ENCODE results near the gene ZDHHC12. TPM values are rescaled to one million over a fixed set of nuclear protein-coding genes. Genes with fewer than 3 reads are reported as not detected.

ZDHHC12 gene
- total and polyA plus RNA-seq, 2 of the 13 experiments (the other 11 are each of a cell fraction or from before 2014, with no cell fraction given) = 25.4 to 28.0 TPM

- DNase-seq (ENCODE audit: low spot score) (no peak), ATAC-seq (no peak), FAIRE-seq (no peak)
- H3K27ac ChIP-seq (ENCODE audit: extremely low read length, insufficient read depth, low read length) = no peak overlapping the region
- peaks cover 10% of the 10 kb centered on the region for H3K4me1 ChIP-seq (ENCODE audit: insufficient read depth, low read length)
- in situ Hi-C loops (cut with HindIII; ENCODE audit: extremely low pct_ligation_motif_present, low pct_unique_long_range_greater_than_20kb) (no loop called here), intact Hi-C loops (cut with micrococcal nuclease; ENCODE audit: unreplicated experiment) (no loop called here)
- H3K9me3 ChIP-seq (ENCODE audit: low read length) = no peaks in the 10 kb centered on the region
- H3K27me3 ChIP-seq (ENCODE audit: control insufficient read depth in 1 of 2, insufficient read depth in 2 of 2, low read length in 2 of 2) = no peaks in the 10 kb centered on the region
- no TSS peak for BruUV-seq (replicated peaks)
- 99% methylated on average over 7 of the region's 7 CpGs for WGBS (ENCODE audit: low lambda C conversion rate)
- no peak overlapping the region for H3K9ac ChIP-seq (ENCODE audit: insufficient read depth, low read depth, low read length)
- H3K36me3 ChIP-seq (replicated peaks in 1 of 2; ENCODE audit: control insufficient read depth in 1 of 2, insufficient read depth in 2 of 2, low read length in 2 of 2) = peaks cover 7 to 19% of the 10 kb centered on the region in 2 experiments; a peak in 3 of 5 replicates
- ChIA-PET POLR2A (no interaction called here), CTCF (ENCODE audit: low intra/inter-chr PET ratio, low total read pairs) (no interaction called here)
- no peak for TF ChIP-seq ZNF496 (CRISPR knock-in tag; IDR thresholded peaks at IDR 0.05; ENCODE audit: insufficient replicate concordance)
- TF ChIP-seq, protein P1, sequence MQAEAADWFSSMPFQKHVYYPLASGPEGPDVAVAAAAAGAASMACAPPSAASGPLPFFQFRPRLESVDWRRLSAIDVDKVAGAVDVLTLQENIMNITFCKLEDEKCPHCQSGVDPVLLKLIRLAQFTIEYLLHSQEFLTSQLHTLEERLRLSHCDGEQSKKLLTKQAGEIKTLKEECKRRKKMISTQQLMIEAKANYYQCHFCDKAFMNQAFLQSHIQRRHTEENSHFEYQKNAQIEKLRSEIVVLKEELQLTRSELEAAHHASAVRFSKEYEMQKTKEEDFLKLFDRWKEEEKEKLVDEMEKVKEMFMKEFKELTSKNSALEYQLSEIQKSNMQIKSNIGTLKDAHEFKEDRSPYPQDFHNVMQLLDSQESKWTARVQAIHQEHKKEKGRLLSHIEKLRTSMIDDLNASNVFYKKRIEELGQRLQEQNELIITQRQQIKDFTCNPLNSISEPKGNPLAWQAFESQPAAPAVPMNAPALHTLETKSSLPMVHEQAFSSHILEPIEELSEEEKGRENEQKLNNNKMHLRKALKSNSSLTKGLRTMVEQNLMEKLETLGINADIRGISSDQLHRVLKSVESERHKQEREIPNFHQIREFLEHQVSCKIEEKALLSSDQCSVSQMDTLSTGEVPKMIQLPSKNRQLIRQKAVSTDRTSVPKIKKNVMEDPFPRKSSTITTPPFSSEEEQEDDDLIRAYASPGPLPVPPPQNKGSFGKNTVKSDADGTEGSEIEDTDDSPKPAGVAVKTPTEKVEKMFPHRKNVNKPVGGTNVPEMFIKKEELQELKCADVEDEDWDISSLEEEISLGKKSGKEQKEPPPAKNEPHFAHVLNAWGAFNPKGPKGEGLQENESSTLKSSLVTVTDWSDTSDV (CRISPR knock-in tag; IDR thresholded peaks at IDR 0.05) = no peak
- H3K4me3 ChIP-seq (replicated peaks in 1 of 3; ENCODE audit: insufficient read depth in 1 of 3, low read depth in 2 of 3, low read length in 3 of 3) = no peak overlapping the region
- H3K4me2 ChIP-seq (ENCODE audit: low read depth, low read length) = no peak overlapping the region
- H2AFZ ChIP-seq (ENCODE audit: low read length) = no peak overlapping the region
- no peaks in the 10 kb centered on the region for H4K20me1 ChIP-seq (ENCODE audit: insufficient read depth, low read length)
- no peaks in the 10 kb centered on the region for H3K79me2 ChIP-seq (ENCODE audit: insufficient read depth, low read length)
Observed at GRCh38 chr9:128716581-128717254, 7.2 kb downstream of the ZDHHC12 start.

- Histone ChIP-seq H3K27me3 (ENCODE audit: control insufficient read depth in 1 of 2, insufficient read depth in 2 of 2, low read length in 2 of 2) (no peaks in the 10 kb centered on the region), H4K20me1 (ENCODE audit: insufficient read depth, low read length) (no peaks in the 10 kb centered on the region), H3K4me3 (replicated peaks in 1 of 3; ENCODE audit: insufficient read depth in 1 of 3, low read depth in 2 of 3, low read length in 3 of 3) (no peak overlapping the region), H2AFZ (ENCODE audit: low read length) (no peak overlapping the region), H3K36me3 (replicated peaks in 1 of 2; ENCODE audit: control insufficient read depth in 1 of 2, insufficient read depth in 2 of 2, low read length in 2 of 2) (peaks cover 7 to 19% of the 10 kb centered on the region in 2 experiments; a peak in 3 of 5 replicates), H3K4me1 (ENCODE audit: insufficient read depth, low read length) (peaks cover 10% of the 10 kb centered on the region), H3K27ac (ENCODE audit: extremely low read length, insufficient read depth, low read length) (no peak overlapping the region), H3K9me3 (ENCODE audit: low read length) (no peaks in the 10 kb centered on the region), H3K9ac (ENCODE audit: insufficient read depth, low read depth, low read length) (no peak overlapping the region), H3K4me2 (ENCODE audit: low read depth, low read length) (no peak overlapping the region), H3K79me2 (ENCODE audit: insufficient read depth, low read length) (no peaks in the 10 kb centered on the region)
- in situ Hi-C loops (cut with HindIII; ENCODE audit: extremely low pct_ligation_motif_present, low pct_unique_long_range_greater_than_20kb) (no loop called here), intact Hi-C loops (cut with micrococcal nuclease; ENCODE audit: unreplicated experiment) (no loop called here)
- FAIRE-seq (no peak), DNase-seq (ENCODE audit: low spot score) (no peak), ATAC-seq (no peak)
- WGBS (ENCODE audit: low lambda C conversion rate) = 100% methylated on average over 6 of the region's 6 CpGs
- CTCF ChIA-PET (ENCODE audit: low intra/inter-chr PET ratio, low total read pairs) = no interaction called here
- no TSS peak for BruUV-seq (replicated peaks)
- POLR2A ChIA-PET = no interaction called here
- TF ChIP-seq ZNF232 (CRISPR knock-in tag; IDR thresholded peaks at IDR 0.05; ENCODE audit: borderline replicate concordance) (no peak), ZNF703 (CRISPR knock-in tag; IDR thresholded peaks at IDR 0.05; ENCODE audit: borderline replicate concordance) (no peak), GATA4 (IDR thresholded peaks at IDR 0.05; ENCODE audit: borderline replicate concordance, low read depth) (no peak), ZNF256 (CRISPR knock-in tag; conservative IDR thresholded peaks at IDR 0.05) (no peak), RFXANK (CRISPR knock-in tag; IDR thresholded peaks at IDR 0.05) (no peak), CEBPZ (IDR thresholded peaks at IDR 0.05; ENCODE audit: low read length) (no peak), CREBL2 (CRISPR knock-in tag; IDR thresholded peaks at IDR 0.05; ENCODE audit: borderline replicate concordance) (no peak), ZNF337 (CRISPR knock-in tag; IDR thresholded peaks at IDR 0.05; ENCODE audit: borderline replicate concordance, low read depth) (no peak), TCF12 (IDR thresholded peaks at IDR 0.05) (no peak), TCF12 (CRISPR knock-in tag; IDR thresholded peaks at IDR 0.05) (no peak)
Observed at GRCh38 chr9:128715436-128715750, 8.5 kb downstream of the ZDHHC12 start.

All from HepG2 (cell line).